Left kidney (tissue), 8 donors: Measurements from ENCODE around the gene PTDSS2. TPM values are rescaled to one million over a fixed set of nuclear protein-coding genes. Genes with fewer than 3 reads are reported as not detected.
A peak's percentile ranks its signal among the peaks of the same experiment; 100 is the strongest.
"Not testable (repeated sequence)": the region's sequence is repeated elsewhere in the genome, so short reads cannot be mapped to it uniquely, and the experiment has no call there.

Experiments used
- DNase-seq: peaks from one replicate; pipeline ENCODE4 v3.0.0-alpha.2; 2013
- long read RNA-seq, 8 donors: transcript quantifications; one replicate each; lab custom pipeline, GENCODE V29; 2026
- polyA plus RNA-seq: library from polyadenylated mRNA; unstranded; fragments of 120-200 nt; gene quantifications from one replicate; pipeline ENCODE4 v1.2.1, GENCODE V29; 2013; ENCODE audit not compliant: insufficient read length

Gene PTDSS2
- 34.8 TPM for polyA plus RNA-seq
- long read RNA-seq, donor 1, transcript PTDSS2-201 (12 exons, 2,445 nt), result major isoform, 5 of 6 reads
- long read RNA-seq, donor 1, partial matches to known transcripts, result 0 of 6 reads
- long read RNA-seq, donor 1, other reads (novel, unspliced or antisense), result 0 of 6 reads
- long read RNA-seq, donor 2, transcript PTDSS2-201 (12 exons, 2,445 nt), result major isoform, 7 of 9 reads
- long read RNA-seq, donor 2, partial matches to known transcripts, result 0 of 9 reads
- long read RNA-seq, donor 2, other reads (novel, unspliced or antisense), result 0 of 9 reads
- long read RNA-seq, donor 3, transcript PTDSS2-201 (12 exons, 2,445 nt), result major isoform, 5 of 7 reads
- long read RNA-seq, donor 3, partial matches to known transcripts, result 0 of 7 reads
- long read RNA-seq, donor 3, other reads (novel, unspliced or antisense), result 0 of 7 reads
- long read RNA-seq, donor 4, partial matches to known transcripts, result 5 of 6 reads
- long read RNA-seq, donor 4, other reads (novel, unspliced or antisense), result 0 of 6 reads
- long read RNA-seq, donor 5, transcript PTDSS2-201 (12 exons, 2,445 nt), result major isoform, 10 of 10 reads
- long read RNA-seq, donor 5, partial matches to known transcripts, result 0 of 10 reads
- long read RNA-seq, donor 5, other reads (novel, unspliced or antisense), result 0 of 10 reads
- long read RNA-seq, donor 6, transcript PTDSS2-201 (12 exons, 2,445 nt), result major isoform, 8 of 8 reads
- long read RNA-seq, donor 6, partial matches to known transcripts, result 0 of 8 reads
- long read RNA-seq, donor 6, other reads (novel, unspliced or antisense), result 0 of 8 reads
- long read RNA-seq, donor 7, transcript PTDSS2-201 (12 exons, 2,445 nt), result major isoform, 7 of 23 reads
- long read RNA-seq, donor 7, partial matches to known transcripts, result 16 of 23 reads
- long read RNA-seq, donor 7, other reads (novel, unspliced or antisense), result 0 of 23 reads
- long read RNA-seq, donor 8, partial matches to known transcripts, result 0 of 4 reads
- long read RNA-seq, donor 8, other reads (novel, unspliced or antisense), result 0 of 4 reads

GRCh38 chr11:449889-450808 lies at the start of gene PTDSS2:
PTDSS2 (plus strand) TSS chr11:450279; CDS start chr11:450456, 177 bp downstream.
- peak; percentile 94 for DNase-seq

GRCh38 chr11:401196-401595 lies 48.9 kb upstream of the PTDSS2 start:
- DNase-seq, result not testable (repeated sequence)

- DNase-seq, result no peak
Observed at GRCh38 chr11:403021-403760, 46.9 kb upstream of the PTDSS2 start.

GRCh38 chr11:403761-404431 lies 46.2 kb upstream of the PTDSS2 start:
- DNase-seq, result no peak

GRCh38 chr11:404551-405264 lies 45.4 kb upstream of the PTDSS2 start:
- no peak for DNase-seq

GRCh38 chr11:405323-405953 lies 44.6 kb upstream of the PTDSS2 start:
- no peak for DNase-seq

GRCh38 chr11:405954-406795 lies 43.9 kb upstream of the PTDSS2 start:
- no peak for DNase-seq

GRCh38 chr11:406796-407650 lies 43.1 kb upstream of the PTDSS2 start:
- DNase-seq, result peak; percentile 37

- DNase-seq, result no peak
Observed at GRCh38 chr11:407651-408123, 42.4 kb upstream of the PTDSS2 start.

- DNase-seq, result no peak
Observed at GRCh38 chr11:408154-409007, 41.7 kb upstream of the PTDSS2 start.

- DNase-seq, result no peak
Observed at GRCh38 chr11:409008-409599, 41.0 kb upstream of the PTDSS2 start.

- no peak for DNase-seq
Observed at GRCh38 chr11:409600-410483, 40.2 kb upstream of the PTDSS2 start.

- DNase-seq, result not testable (repeated sequence)
Observed at GRCh38 chr11:410711-411110, 39.4 kb upstream of the PTDSS2 start.

GRCh38 chr11:411520-411919 lies 38.6 kb upstream of the PTDSS2 start:
- DNase-seq, result not testable (repeated sequence)
